Measurements from ENCODE around the gene R3HDM2. TPM values are rescaled to one million over a fixed set of nuclear protein-coding genes. Genes with fewer than 3 reads are reported as not detected.

Gene R3HDM2
- total and polyA plus RNA-seq, 2 of the 13 experiments (the other 11 are each of a cell fraction or from before 2014, with no cell fraction given): 11.1 to 23.5 TPM

- CTCF ChIA-PET (ENCODE audit: low intra/inter-chr PET ratio, low total read pairs): no interaction called here
Observed at GRCh38 chr12:57420482-57420881, 10.4 kb downstream of the R3HDM2 start.

More at GRCh38 chr12:57420482-57420881, 10.4 kb downstream of the R3HDM2 start:
- Histone ChIP-seq H3K36me3 (replicated peaks in 1 of 2; ENCODE audit: control insufficient read depth in 1 of 2, insufficient read depth in 2 of 2, low read length in 2 of 2) (no peaks in the 10 kb centered on the region; a peak in 2 of 5 replicates), H3K9ac (ENCODE audit: insufficient read depth, low read depth, low read length) (no peak overlapping the region), H4K20me1 (ENCODE audit: insufficient read depth, low read length) (no peaks in the 10 kb centered on the region), H3K4me1 (ENCODE audit: insufficient read depth, low read length) (no peaks in the 10 kb centered on the region), H3K79me2 (ENCODE audit: insufficient read depth, low read length) (no peaks in the 10 kb centered on the region), H3K27me3 (ENCODE audit: control insufficient read depth in 1 of 2, insufficient read depth in 2 of 2, low read length in 2 of 2) (no peaks in the 10 kb centered on the region), H3K4me3 (replicated peaks in 1 of 3; ENCODE audit: insufficient read depth in 1 of 3, low read depth in 2 of 3, low read length in 3 of 3) (no peak overlapping the region), H2AFZ (ENCODE audit: low read length) (no peak overlapping the region), H3K27ac (ENCODE audit: extremely low read length, insufficient read depth, low read length) (no peak overlapping the region), H3K9me3 (ENCODE audit: low read length) (no peaks in the 10 kb centered on the region), H3K4me2 (ENCODE audit: low read depth, low read length) (no peak overlapping the region)
- POLR2A ChIA-PET: no interaction called here
- FAIRE-seq (no peak), ATAC-seq (no peak), DNase-seq (ENCODE audit: low spot score) (no peak)
- TSS peak; percentile 20 for BruUV-seq (replicated peaks)
- in situ Hi-C loops (cut with HindIII; ENCODE audit: extremely low pct_ligation_motif_present, low pct_unique_long_range_greater_than_20kb): no loop called here
- 96% methylated on average over 5 of the region's 5 CpGs for WGBS (ENCODE audit: low lambda C conversion rate)
- intact Hi-C loops (cut with micrococcal nuclease; ENCODE audit: unreplicated experiment): no loop called here
- TF ChIP-seq KDM3A (CRISPR knock-in tag; IDR thresholded peaks at IDR 0.05; ENCODE audit: low read depth) (no peak), ZFX (CRISPR knock-in tag; IDR thresholded peaks at IDR 0.05; ENCODE audit: low read depth) (no peak), ZBTB49 (CRISPR knock-in tag; IDR thresholded peaks at IDR 0.05; ENCODE audit: borderline replicate concordance) (no peak), CC2D1A (CRISPR knock-in tag; IDR thresholded peaks at IDR 0.05) (no peak), STAG1 (CRISPR knock-in tag; IDR thresholded peaks at IDR 0.05) (no peak)
- TF ChIP-seq, protein P1, sequence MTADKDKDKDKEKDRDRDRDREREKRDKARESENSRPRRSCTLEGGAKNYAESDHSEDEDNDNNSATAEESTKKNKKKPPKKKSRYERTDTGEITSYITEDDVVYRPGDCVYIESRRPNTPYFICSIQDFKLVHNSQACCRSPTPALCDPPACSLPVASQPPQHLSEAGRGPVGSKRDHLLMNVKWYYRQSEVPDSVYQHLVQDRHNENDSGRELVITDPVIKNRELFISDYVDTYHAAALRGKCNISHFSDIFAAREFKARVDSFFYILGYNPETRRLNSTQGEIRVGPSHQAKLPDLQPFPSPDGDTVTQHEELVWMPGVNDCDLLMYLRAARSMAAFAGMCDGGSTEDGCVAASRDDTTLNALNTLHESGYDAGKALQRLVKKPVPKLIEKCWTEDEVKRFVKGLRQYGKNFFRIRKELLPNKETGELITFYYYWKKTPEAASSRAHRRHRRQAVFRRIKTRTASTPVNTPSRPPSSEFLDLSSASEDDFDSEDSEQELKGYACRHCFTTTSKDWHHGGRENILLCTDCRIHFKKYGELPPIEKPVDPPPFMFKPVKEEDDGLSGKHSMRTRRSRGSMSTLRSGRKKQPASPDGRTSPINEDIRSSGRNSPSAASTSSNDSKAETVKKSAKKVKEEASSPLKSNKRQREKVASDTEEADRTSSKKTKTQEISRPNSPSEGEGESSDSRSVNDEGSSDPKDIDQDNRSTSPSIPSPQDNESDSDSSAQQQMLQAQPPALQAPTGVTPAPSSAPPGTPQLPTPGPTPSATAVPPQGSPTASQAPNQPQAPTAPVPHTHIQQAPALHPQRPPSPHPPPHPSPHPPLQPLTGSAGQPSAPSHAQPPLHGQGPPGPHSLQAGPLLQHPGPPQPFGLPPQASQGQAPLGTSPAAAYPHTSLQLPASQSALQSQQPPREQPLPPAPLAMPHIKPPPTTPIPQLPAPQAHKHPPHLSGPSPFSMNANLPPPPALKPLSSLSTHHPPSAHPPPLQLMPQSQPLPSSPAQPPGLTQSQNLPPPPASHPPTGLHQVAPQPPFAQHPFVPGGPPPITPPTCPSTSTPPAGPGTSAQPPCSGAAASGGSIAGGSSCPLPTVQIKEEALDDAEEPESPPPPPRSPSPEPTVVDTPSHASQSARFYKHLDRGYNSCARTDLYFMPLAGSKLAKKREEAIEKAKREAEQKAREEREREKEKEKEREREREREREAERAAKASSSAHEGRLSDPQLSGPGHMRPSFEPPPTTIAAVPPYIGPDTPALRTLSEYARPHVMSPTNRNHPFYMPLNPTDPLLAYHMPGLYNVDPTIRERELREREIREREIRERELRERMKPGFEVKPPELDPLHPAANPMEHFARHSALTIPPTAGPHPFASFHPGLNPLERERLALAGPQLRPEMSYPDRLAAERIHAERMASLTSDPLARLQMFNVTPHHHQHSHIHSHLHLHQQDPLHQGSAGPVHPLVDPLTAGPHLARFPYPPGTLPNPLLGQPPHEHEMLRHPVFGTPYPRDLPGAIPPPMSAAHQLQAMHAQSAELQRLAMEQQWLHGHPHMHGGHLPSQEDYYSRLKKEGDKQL (CRISPR knock-in tag; IDR thresholded peaks at IDR 0.05; ENCODE audit: low read depth): no peak
